Naive thymus-derived CD4-positive, alpha-beta T cell (primary cell): ENCODE measurements around the gene SMIM27. TPM values are rescaled to one million over a fixed set of nuclear protein-coding genes. Genes with fewer than 3 reads are reported as not detected.

Experiments used
- ATAC-seq: fragments of 150-1000 bp; cut with Tn5 transposase; 2 replicates; pipeline ENCODE4 v1.10.0; 2021; ENCODE audit warnings: mild to moderate bottlenecking, moderate library complexity
- CTCF ChIA-PET: fragments of 350-600 bp; sonication (Branson Sonifier 250); formaldehyde crosslinking; loops from one replicate; lab custom pipeline; 2021; ENCODE audit warnings: antibody characterized with exemption; lab: Charles Lee
- POLR2A ChIA-PET: fragments of 350-600 bp; sonication (Branson Sonifier 250); formaldehyde crosslinking; loops from one replicate; lab custom pipeline; 2021; ENCODE audit warnings: antibody characterized with exemption, inconsistent platforms; lab: Charles Lee
- DNase-seq, 9 donors: peaks; one replicate each; pipeline versions ENCODE4 v3.0.0 to v3.0.0-alpha.2; 2020 to 2022; ENCODE audit warnings: mixed read lengths in 1 of 9
- H3K27ac ChIP-seq: one replicate; pipeline ENCODE4 v1.7.0; 2013; ENCODE audit warnings: mild to moderate bottlenecking, low read depth, low read length, moderate library complexity
- H3K27me3 ChIP-seq, 2 donors: one replicate each; pipeline ENCODE4 v1.7.0; 2013; ENCODE audit warnings: low read length in 2 of 2, mild to moderate bottlenecking in 2 of 2, moderate library complexity in 2 of 2; ENCODE audit not compliant: control insufficient read depth in 2 of 2, insufficient read depth in 2 of 2
- H3K36me3 ChIP-seq, 3 experiments: 1 replicate in 2 of 3; 2 replicates in 1 of 3; pipeline ENCODE4 v1.7.0; 2013; ENCODE audit warnings: low read length in 3 of 3, mild to moderate bottlenecking in 3 of 3, moderate library complexity in 1 of 3; ENCODE audit not compliant: insufficient read depth in 3 of 3, control insufficient read depth in 2 of 3
- H3K4me1 ChIP-seq, 2 donors: one replicate each; pipeline ENCODE4 v1.7.0; 2013; ENCODE audit warnings: low read length in 2 of 2, mild to moderate bottlenecking in 2 of 2, moderate library complexity in 1 of 2; ENCODE audit not compliant: control insufficient read depth in 2 of 2, insufficient read depth in 2 of 2
- H3K4me3 ChIP-seq: 2 replicates; pipeline ENCODE4 v1.7.0; 2013; ENCODE audit warnings: mild to moderate bottlenecking, low read length
- H3K9me3 ChIP-seq, 3 experiments: 1 replicate in 2 of 3; 2 replicates in 1 of 3; pipeline ENCODE4 v1.7.0; 2013; ENCODE audit warnings: low read length in 3 of 3; ENCODE audit not compliant: control insufficient read depth in 2 of 3
- H3K27ac Mint-ChIP-seq, 9 donors: one replicate each; pipeline ENCODE4 v1.8.0; 2020 to 2022; ENCODE audit warnings: mixed read lengths in 9 of 9, mild to moderate bottlenecking in 8 of 9, moderate library complexity in 5 of 9, inconsistent platforms in 2 of 9
- H3K27me3 Mint-ChIP-seq, 5 donors: one replicate each; pipeline ENCODE4 v1.8.0; 2021 to 2022; ENCODE audit warnings: mixed read lengths in 5 of 5, mild to moderate bottlenecking in 1 of 5
- H3K36me3 Mint-ChIP-seq, 5 donors: one replicate each; pipeline ENCODE4 v1.8.0; 2020 to 2022; ENCODE audit warnings: mixed read lengths in 5 of 5, mild to moderate bottlenecking in 3 of 5, inconsistent platforms in 1 of 5
- H3K4me1 Mint-ChIP-seq, 7 donors: one replicate each; pipeline ENCODE4 v1.8.0; 2020 to 2022; ENCODE audit warnings: mixed read lengths in 7 of 7, mild to moderate bottlenecking in 3 of 7, inconsistent platforms in 1 of 7
- H3K4me3 Mint-ChIP-seq, 10 donors: one replicate each; pipeline ENCODE4 v1.8.0; 2020 to 2022; ENCODE audit warnings: mild to moderate bottlenecking in 10 of 10, mixed read lengths in 10 of 10, moderate library complexity in 6 of 10, inconsistent platforms in 2 of 10
- H3K9me3 Mint-ChIP-seq, 11 donors: one replicate each; pipeline ENCODE4 v1.8.0; 2020 to 2022; ENCODE audit warnings: mixed read lengths in 11 of 11, mild to moderate bottlenecking in 4 of 11, inconsistent platforms in 1 of 11, moderate library complexity in 1 of 11
- intact Hi-C, 2 donors: fragments of 100-400 bp; cut with micrococcal nuclease; formaldehyde crosslinking; loops; one replicate each; pipeline ENCODE4 v1.15.1; 2023
- polyA plus RNA-seq, 2 donors: library from polyadenylated mRNA; unstranded; fragments of 300-500 nt; fragmentation: Illumina TruSeq; gene quantifications; one replicate each; pipeline ENCODE4 v1.2.3, GENCODE V29; 2021
- total RNA-seq, 6 experiments: library from RNA in 5 of 6; stranded (reverse) in 5 of 6; gene quantifications; 1 replicate in 5 of 6; 2 replicates in 1 of 6; pipeline ENCODE4 v1.2.3 and lab custom pipeline; 2021 to 2026

Gene SMIM27
- total and polyA plus RNA-seq, 7 experiments from 2014 or later: 15.1 to 108 (median 37.8) TPM

GRCh38 chr9:32558408-32558934 lies 6.3 kb downstream of the SMIM27 start:
- DNase-seq (no peak), ATAC-seq (no peak)
- H3K36me3 ChIP-seq: no peaks in the 10 kb centered on the region
- POLR2A ChIA-PET: no interaction called here
- H3K4me1 ChIP-seq: peaks cover 0 to under 1% of the 10 kb centered on the region in 2 donors
- H3K4me3 ChIP-seq: no peak overlapping the region
- CTCF ChIA-PET: no interaction called here
- Mint-ChIP-seq H3K27me3 (no peaks in the 10 kb centered on the region), H3K27ac (peak overlapping the region in 7 of 9 donors; percentile 30 to 89 (median 73)), H3K9me3 (peaks cover 0 to 4% (median 0%) of the 10 kb centered on the region in 11 donors), H3K36me3 (peaks cover 0 to 18% (median 6%) of the 10 kb centered on the region in 5 donors), H3K4me3 (no peak overlapping the region), H3K4me1 (peaks cover 15 to 68% (median 48%) of the 10 kb centered on the region in 7 donors)
- H3K9me3 ChIP-seq: no peaks in the 10 kb centered on the region
- H3K27me3 ChIP-seq: no peaks in the 10 kb centered on the region
- intact Hi-C loops: loop anchor here in 1 of 2 donors (10.0 kb wide), 1 partner anchor 1214 kb away; no protein-coding TSS in a partner anchor
- peak overlapping the region; percentile 7 for H3K27ac ChIP-seq

DNA sequence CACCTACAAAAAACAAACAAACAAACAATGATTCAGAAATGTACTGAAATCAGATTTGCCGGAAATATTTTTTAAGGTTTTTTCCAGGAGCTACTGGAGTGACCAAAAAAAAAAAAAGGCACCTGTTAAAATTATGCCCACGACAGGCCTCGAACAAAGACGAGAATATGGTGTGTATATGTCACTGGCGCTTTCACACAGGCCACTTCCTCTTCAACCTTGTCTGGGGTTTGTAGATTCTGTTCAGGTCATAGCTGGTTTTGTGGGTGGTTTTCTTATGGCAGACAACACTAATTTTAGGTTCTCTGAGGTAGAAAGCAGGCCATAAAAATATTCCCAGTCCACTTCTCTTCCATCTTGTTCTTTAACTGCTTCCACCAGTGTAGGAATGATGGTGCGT lies 13.8 kb downstream of the SMIM27 start:
- ATAC-seq (no peak), DNase-seq (no peak)
- no peak overlapping the region for H3K27ac Mint-ChIP-seq
- H3K9me3 Mint-ChIP-seq: peaks cover 0 to 4% (median 0%) of the 10 kb centered on the region in 11 donors
- POLR2A ChIA-PET: interaction anchor here (0.7 to 2.1 kb wide), 3 partner anchors 14 to 900 kb away, joined by 3 to 8 read pairs (median 4); partner anchors contain the start of genes SMIM27 and TOPORS
- CTCF ChIA-PET: interaction anchor here (0.7 kb wide), 1 partner anchor 173 kb away, joined by 3 read pairs; no protein-coding TSS in a partner anchor
- no peaks in the 10 kb centered on the region for H3K9me3 ChIP-seq
- peaks cover 0 to 41% (median 9%) of the 10 kb centered on the region in 3 experiments for H3K36me3 ChIP-seq
- no peak overlapping the region for H3K4me3 Mint-ChIP-seq
- no peak overlapping the region for H3K4me3 ChIP-seq
- no peak overlapping the region for H3K27ac ChIP-seq
- H3K4me1 ChIP-seq: peaks cover 0 to 7% of the 10 kb centered on the region in 2 donors
- no peaks in the 10 kb centered on the region for H3K27me3 ChIP-seq
- no peaks in the 10 kb centered on the region for H3K27me3 Mint-ChIP-seq
- intact Hi-C loops: no loop called here
- peaks cover 9 to 56% (median 34%) of the 10 kb centered on the region in 7 donors for H3K4me1 Mint-ChIP-seq
- H3K36me3 Mint-ChIP-seq: peaks cover 4 to 41% (median 24%) of the 10 kb centered on the region in 5 donors

DNA sequence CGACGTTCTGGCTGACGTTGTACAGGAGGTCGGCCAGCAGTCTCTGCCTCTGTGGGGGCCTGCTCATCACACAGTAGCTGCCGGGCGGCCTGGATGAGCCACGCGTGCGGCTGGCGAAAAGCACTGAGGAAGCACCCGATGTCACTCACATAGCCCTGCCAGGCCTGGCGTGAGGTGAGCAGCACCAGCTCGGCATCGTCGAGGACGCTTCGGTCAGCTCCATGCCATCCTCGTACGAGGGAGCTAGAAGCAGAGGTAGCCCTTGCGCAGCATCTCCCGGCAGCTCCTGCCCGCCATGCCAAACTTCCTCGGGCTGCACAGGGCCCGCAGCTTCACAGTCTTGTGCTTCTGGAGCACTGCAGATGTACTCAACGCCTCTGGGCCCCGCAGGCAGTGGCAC lies 14.6 kb downstream of the SMIM27 start:
- no peaks in the 10 kb centered on the region for H3K9me3 ChIP-seq
- peaks cover 7 to 12% of the 10 kb centered on the region in 2 donors for H3K4me1 ChIP-seq
- intact Hi-C loops: no loop called here
- Mint-ChIP-seq H3K36me3 (peaks cover 4 to 41% (median 21%) of the 10 kb centered on the region in 5 donors), H3K27ac (no peak overlapping the region), H3K4me1 (peaks cover 13 to 54% (median 35%) of the 10 kb centered on the region in 7 donors), H3K9me3 (peaks cover 0 to 3% (median 0%) of the 10 kb centered on the region in 11 donors), H3K4me3 (no peak overlapping the region), H3K27me3 (no peaks in the 10 kb centered on the region)
- CTCF ChIA-PET: interaction anchor here (1.9 kb wide), 1 partner anchor 188 kb away, joined by 4 read pairs; no protein-coding TSS in a partner anchor
- DNase-seq (no peak), ATAC-seq (no peak)
- H3K27me3 ChIP-seq: no peaks in the 10 kb centered on the region
- peaks cover 0 to 41% (median 9%) of the 10 kb centered on the region in 3 experiments for H3K36me3 ChIP-seq
- H3K27ac ChIP-seq: no peak overlapping the region
- no peak overlapping the region for H3K4me3 ChIP-seq
- POLR2A ChIA-PET: interaction anchor here (1.0 kb wide), 1 partner anchor 16 kb away, joined by 3 read pairs; no protein-coding TSS in a partner anchor

DNA sequence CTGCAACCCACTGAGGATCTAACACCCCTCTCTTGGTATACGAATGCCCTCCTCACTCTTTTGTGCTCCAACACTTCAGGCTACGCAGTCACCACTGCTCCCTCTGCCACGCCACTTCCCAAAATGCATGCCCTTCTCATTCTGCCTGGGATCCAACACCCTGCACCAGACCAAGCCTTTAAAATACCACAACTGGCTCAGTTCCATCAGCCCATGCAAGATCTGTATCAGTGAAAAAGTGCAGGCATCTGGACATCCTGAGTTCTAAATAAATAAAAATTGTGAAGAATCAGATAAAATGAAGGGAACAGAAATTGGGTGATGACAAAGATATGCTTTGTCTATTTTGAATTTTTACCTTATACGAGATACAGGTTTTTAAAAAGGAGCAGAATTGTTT lies 18.1 kb downstream of the SMIM27 start:
- Histone ChIP-seq H3K4me1 (peaks cover 14 to 22% of the 10 kb centered on the region in 2 donors), H3K9me3 (no peaks in the 10 kb centered on the region), H3K27ac (no peak overlapping the region), H3K27me3 (no peaks in the 10 kb centered on the region), H3K4me3 (no peak overlapping the region), H3K36me3 (peaks cover 0 to 29% (median 4%) of the 10 kb centered on the region in 3 experiments)
- ATAC-seq (no peak), DNase-seq (no peak)
- CTCF ChIA-PET: no interaction called here
- peak overlapping the region in 1 of 10 donors; percentile 38 for H3K4me3 Mint-ChIP-seq
- no peaks in the 10 kb centered on the region for H3K9me3 Mint-ChIP-seq
- peak overlapping the region in 7 of 9 donors; percentile 0 to 73 (median 8) for H3K27ac Mint-ChIP-seq
- POLR2A ChIA-PET: no interaction called here
- intact Hi-C loops: loop anchor here in 1 of 2 donors (5.0 to 10.0 kb wide), 3 partner anchors 507 to 1305 kb away; partner anchors contain the start of genes B4GALT1 and SMU1
- peaks cover 4 to 34% (median 16%) of the 10 kb centered on the region in 5 donors for H3K36me3 Mint-ChIP-seq
- H3K4me1 Mint-ChIP-seq: peaks cover 19 to 48% (median 35%) of the 10 kb centered on the region in 7 donors
- H3K27me3 Mint-ChIP-seq: peaks cover 0 to 2% (median 0%) of the 10 kb centered on the region in 5 donors

DNA sequence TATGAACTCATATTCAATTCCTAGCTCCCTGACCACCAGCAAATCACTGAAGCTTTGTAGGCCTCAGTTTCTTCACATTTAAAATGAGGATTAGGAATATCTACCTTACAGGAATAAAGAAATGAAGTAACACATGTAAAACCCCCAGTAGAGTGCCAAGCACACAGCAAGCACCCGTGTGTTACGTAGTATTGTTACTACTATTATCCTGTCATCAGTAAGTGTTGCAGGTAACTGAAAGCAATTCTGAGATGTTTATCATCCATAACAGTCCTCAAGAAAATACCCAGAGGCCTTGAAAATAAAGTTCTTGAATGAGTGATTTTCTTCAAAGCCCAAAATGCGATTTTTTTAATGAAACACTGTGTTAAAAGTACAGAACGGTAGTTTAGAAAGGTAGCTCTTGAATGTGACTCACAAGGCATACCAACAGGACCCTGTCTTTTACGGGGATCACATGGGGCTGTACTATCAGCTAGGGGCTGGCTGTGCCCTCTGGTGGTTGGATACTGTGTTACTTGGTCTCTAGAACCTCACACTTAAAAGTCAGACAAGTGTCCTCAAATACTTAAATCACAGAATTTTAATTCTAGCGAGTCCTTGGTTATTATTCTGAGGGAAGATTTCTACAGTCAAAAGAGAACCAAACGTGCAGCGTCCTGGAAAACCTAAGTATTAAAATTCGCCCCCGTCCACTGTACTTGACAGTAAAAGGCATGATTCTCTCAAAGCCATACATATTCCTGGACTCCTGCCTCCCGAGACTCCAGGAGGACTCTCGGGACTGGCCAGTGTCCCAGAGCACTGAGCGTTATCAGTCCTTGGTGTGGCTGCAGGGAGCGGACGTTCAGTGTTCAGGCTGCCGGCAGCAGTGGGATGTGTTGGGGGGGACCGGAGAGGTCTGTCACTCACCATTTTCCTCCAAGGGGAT lies 20.1 kb downstream of the SMIM27 start:
- Histone ChIP-seq H3K27ac (peak overlapping the region; percentile 86), H3K9me3 (no peaks in the 10 kb centered on the region), H3K36me3 (peaks cover 0 to 10% (median 0%) of the 10 kb centered on the region in 3 experiments), H3K4me1 (peaks cover 14 to 22% of the 10 kb centered on the region in 2 donors), H3K27me3 (no peaks in the 10 kb centered on the region), H3K4me3 (peak overlapping the region; percentile 92)
- peak; percentile 33 to 85 (median 77) for DNase-seq
- Mint-ChIP-seq H3K9me3 (no peaks in the 10 kb centered on the region), H3K36me3 (peaks cover 4 to 21% (median 10%) of the 10 kb centered on the region in 5 donors), H3K27ac (peak overlapping the region; percentile 93 to 99 (median 99)), H3K4me1 (peaks cover 18 to 43% (median 30%) of the 10 kb centered on the region in 7 donors), H3K27me3 (peaks cover 0 to 10% (median 0%) of the 10 kb centered on the region in 5 donors), H3K4me3 (peak overlapping the region; percentile 98 to 100 (median 99))
- CTCF ChIA-PET: interaction anchor here (0.6 to 11.8 kb wide), 10 partner anchors 9 to 194 kb away, joined by 3 to 261 read pairs (median 7); partner anchors contain the start of genes RIGI, SMIM27 and TOPORS
- intact Hi-C loops: loop anchor here (1.0 to 10.0 kb wide), 6 partner anchors 20 to 1307 kb away; partner anchors contain the start of genes SMIM27 (in 2 of the 2), TOPORS (in 2 of the 2), B4GALT1 (in 1 of the 2) and SMU1 (in 1 of the 2)
- peak; percentile 92 for ATAC-seq
- POLR2A ChIA-PET: interaction anchor here (0.9 to 3.2 kb wide), 13 partner anchors 9 to 194 kb away, joined by 3 to 19 read pairs (median 4); partner anchors contain the start of genes ACO1, RIGI, SMIM27 and TOPORS
